Spleen (tissue), 7 donors: ENCODE measurements around the gene MCC.

Experiments used
- CTCF ChIP-seq, 11 experiments: fragments of 200-600 bp in 7 of 11; fragments of 450-650 bp in 4 of 11; sonication (generic) in 4 of 11; IDR thresholded peaks in 8 of 11; conservative IDR thresholded peaks in 3 of 11; 1 replicate in 7 of 11; 2 replicates in 4 of 11; pipeline versions ENCODE4 v1.4.0 to v1.8.0; 2016 to 2021; ENCODE audit warnings: antibody characterized with exemption in 11 of 11, inconsistent platforms in 4 of 11, mild to moderate bottlenecking in 1 of 11
- POLR2A ChIP-seq, 3 donors: fragments of 450-650 bp; IDR thresholded peaks; one replicate each; pipeline ENCODE4 v1.5.1; 2017; ENCODE audit warnings: antibody characterized with exemption in 3 of 3, mild to moderate bottlenecking in 1 of 3
- POLR2AphosphoS5 ChIP-seq, 3 donors: sonication (generic); formaldehyde crosslinking; IDR thresholded peaks; one replicate each; pipeline ENCODE4 v1.5.1; 2017; ENCODE audit warnings: antibody characterized with exemption in 3 of 3
- donor health status: DM: no; HTN: no; CAD: no; lungs with moderate emphysema.
- donor health status: DM: no; HTN: no; CAD: no.
- donor health status: DM: no; HTN: no; CAD: no.

GRCh38 chr5:113124914-113125313, 363.3 kb downstream of the MCC start:
- no peak for TF ChIP-seq CTCF (IDR thresholded peaks at IDR 0.05 in 8 of 11, conservative IDR thresholded peaks at IDR 0.05 in 3 of 11)
- no peak for TF ChIP-seq POLR2A (IDR thresholded peaks at IDR 0.05)
- no peak for TF ChIP-seq POLR2AphosphoS5 (IDR thresholded peaks at IDR 0.05)
